ENCODE measurements around the gene MTG2. TPM values are rescaled to one million over a fixed set of nuclear protein-coding genes. Genes with fewer than 3 reads are reported as not detected.
A peak's percentile ranks its signal among the peaks of the same experiment; 100 is the strongest.

The MTG2 gene
- total and polyA plus RNA-seq, 8 donors = 13.6 to 77.9 (median 21.4) TPM

DNA sequence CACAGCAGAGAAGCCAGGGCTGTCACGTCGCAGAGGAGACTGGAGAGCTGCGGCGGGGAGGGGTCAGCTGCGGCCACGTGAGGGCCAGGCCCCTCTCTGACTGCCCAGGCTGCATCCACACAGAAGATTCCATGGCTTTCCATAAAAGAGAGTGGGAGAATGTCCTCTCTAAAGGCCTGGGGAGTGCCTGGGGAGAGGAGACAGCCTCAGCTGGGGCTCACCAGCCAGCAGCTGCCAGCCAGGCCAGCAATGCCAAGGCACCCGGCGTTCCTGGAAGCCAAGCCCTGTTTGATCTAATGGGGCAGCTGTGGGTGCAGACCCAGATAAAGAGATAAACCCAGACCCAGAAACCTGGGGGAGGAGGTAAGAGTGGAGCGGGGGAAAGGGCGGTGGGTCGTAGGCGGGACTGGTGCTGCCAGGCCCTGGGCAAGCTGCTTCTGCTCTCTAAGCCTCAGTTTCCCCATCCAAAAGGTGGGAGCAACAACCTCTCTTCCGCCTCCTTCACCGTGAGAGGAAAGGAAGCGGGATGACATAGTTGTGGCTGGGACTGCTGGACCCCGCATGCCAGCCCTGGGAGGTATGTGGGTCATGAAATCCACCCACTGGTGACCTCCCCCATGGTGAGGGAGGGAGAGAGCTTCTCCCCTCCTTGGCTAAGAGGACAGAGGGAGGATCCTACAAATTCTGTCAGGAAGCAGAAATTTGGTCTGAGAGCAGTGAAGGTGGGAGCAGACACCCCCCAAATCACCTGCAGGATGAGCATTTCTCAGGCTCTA lies 52.4 kb downstream of the MTG2 start:
- Histone ChIP-seq H3K27ac (peak overlapping the region; percentile 22 to 66 (median 54)), H3K27me3 (peaks cover 0 to 54% (median 0%) of the 10 kb centered on the region in 3 donors), H3K36me3 (no peaks in the 10 kb centered on the region), H3K4me3 (no peak overlapping the region), H3K4me1 (peaks cover 30 to 46% (median 38%) of the 10 kb centered on the region in 4 donors), H3K9me3 (no peaks in the 10 kb centered on the region)
- intact Hi-C loops (cut with DNase I; ENCODE audit: low total_unique reads) = no loop called here
- DNase-seq = peak in 1 of 2 donors; percentile 80
- 41 to 63% (median 54%) methylated on average over 16 of the region's 16 CpGs for WGBS, 5 donors
- TF ChIP-seq, protein P1, sequence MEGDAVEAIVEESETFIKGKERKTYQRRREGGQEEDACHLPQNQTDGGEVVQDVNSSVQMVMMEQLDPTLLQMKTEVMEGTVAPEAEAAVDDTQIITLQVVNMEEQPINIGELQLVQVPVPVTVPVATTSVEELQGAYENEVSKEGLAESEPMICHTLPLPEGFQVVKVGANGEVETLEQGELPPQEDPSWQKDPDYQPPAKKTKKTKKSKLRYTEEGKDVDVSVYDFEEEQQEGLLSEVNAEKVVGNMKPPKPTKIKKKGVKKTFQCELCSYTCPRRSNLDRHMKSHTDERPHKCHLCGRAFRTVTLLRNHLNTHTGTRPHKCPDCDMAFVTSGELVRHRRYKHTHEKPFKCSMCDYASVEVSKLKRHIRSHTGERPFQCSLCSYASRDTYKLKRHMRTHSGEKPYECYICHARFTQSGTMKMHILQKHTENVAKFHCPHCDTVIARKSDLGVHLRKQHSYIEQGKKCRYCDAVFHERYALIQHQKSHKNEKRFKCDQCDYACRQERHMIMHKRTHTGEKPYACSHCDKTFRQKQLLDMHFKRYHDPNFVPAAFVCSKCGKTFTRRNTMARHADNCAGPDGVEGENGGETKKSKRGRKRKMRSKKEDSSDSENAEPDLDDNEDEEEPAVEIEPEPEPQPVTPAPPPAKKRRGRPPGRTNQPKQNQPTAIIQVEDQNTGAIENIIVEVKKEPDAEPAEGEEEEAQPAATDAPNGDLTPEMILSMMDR (IDR thresholded peaks at IDR 0.05) = no peak
- TF ChIP-seq POLR2AphosphoS5 (IDR thresholded peaks at IDR 0.05) (no peak), EP300 (IDR thresholded peaks at IDR 0.05) (no peak), POLR2A (IDR thresholded peaks at IDR 0.05) (no peak)

DNA sequence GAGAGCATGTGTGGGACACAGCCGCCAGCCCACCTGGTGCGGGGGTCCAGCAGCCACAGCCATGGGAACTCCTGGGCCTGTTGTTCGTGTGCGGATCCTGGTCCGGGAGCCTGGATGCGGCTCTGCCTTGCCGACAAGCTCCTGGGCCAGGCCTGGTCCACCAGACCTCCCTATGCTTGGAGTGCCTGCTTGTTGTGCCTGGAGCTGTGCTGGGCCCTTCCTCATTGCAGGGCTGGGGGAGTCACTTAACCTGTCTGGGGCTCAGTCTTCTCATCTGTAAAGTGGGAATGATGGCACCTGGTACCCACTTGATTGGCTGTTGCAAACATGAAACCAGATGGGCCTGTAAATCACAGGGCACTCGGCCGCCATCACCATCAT lies 52.9 kb downstream of the MTG2 start:
- TF ChIP-seq EP300 (IDR thresholded peaks at IDR 0.05) = no peak
- TF ChIP-seq, protein P1 (IDR thresholded peaks at IDR 0.05) = no peak
- no peak for TF ChIP-seq POLR2A (IDR thresholded peaks at IDR 0.05)
- TF ChIP-seq POLR2AphosphoS5 (IDR thresholded peaks at IDR 0.05) = no peak
- Histone ChIP-seq H3K9me3 (no peaks in the 10 kb centered on the region), H3K36me3 (no peaks in the 10 kb centered on the region), H3K27ac (peak overlapping the region in 3 of 5 donors; percentile 22 to 66 (median 44)), H3K27me3 (peaks cover 0 to 51% (median 0%) of the 10 kb centered on the region in 3 donors), H3K4me1 (peaks cover 33 to 52% (median 43%) of the 10 kb centered on the region in 4 donors), H3K4me3 (no peak overlapping the region)
- WGBS, 5 donors = 80 to 96% (median 94%) methylated on average over 3 to 9 of the region's 9 CpGs
- intact Hi-C loops (cut with DNase I; ENCODE audit: low total_unique reads) = no loop called here
- no peak for DNase-seq

DNA sequence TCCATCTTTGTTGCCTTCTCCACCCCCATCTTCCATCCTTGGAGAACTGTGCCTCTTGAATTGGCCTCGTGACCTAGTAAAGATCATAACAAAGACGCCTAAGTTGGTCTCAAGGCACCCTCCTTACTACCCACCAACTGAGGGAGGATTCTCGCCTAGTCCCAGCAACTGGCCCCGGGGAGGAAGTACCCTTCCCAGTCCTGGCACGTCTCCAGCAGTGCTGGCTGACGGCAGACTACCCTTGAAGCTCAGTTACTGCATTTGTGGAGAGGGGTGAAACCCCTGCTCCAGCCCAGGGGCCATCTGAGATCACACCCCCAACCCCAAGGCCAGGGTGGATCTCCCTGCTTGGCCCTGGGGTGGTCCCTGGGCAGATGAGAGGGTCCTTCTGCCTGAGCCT lies 53.4 kb downstream of the MTG2 start:
- H3K36me3 ChIP-seq = no peaks in the 10 kb centered on the region
- peaks cover 0 to 47% (median 0%) of the 10 kb centered on the region in 3 donors for H3K27me3 ChIP-seq
- no peak overlapping the region for H3K4me3 ChIP-seq
- TF ChIP-seq POLR2A (IDR thresholded peaks at IDR 0.05) = no peak
- TF ChIP-seq, protein P1 (IDR thresholded peaks at IDR 0.05) = no peak
- no peak for TF ChIP-seq EP300 (IDR thresholded peaks at IDR 0.05)
- TF ChIP-seq POLR2AphosphoS5 (IDR thresholded peaks at IDR 0.05) = no peak
- no peak for DNase-seq
- H3K27ac ChIP-seq = no peak overlapping the region
- WGBS, 5 donors = 59 to 72% (median 67%) methylated on average over 5 to 6 of the region's 6 CpGs
- peaks cover 33 to 56% (median 46%) of the 10 kb centered on the region in 4 donors for H3K4me1 ChIP-seq
- H3K9me3 ChIP-seq = no peaks in the 10 kb centered on the region
- intact Hi-C loops (cut with DNase I; ENCODE audit: low total_unique reads) = no loop called here

GRCh38 chr20:62236766-62237513 lies 54.1 kb downstream of the MTG2 start:
- Histone ChIP-seq H3K27me3 (peaks cover 0 to 39% (median 0%) of the 10 kb centered on the region in 3 donors), H3K36me3 (peaks cover 0 to under 1% (median 0%) of the 10 kb centered on the region in 4 donors), H3K27ac (peak overlapping the region in 2 of 5 donors; percentile 44 to 75), H3K9me3 (no peaks in the 10 kb centered on the region), H3K4me3 (no peak overlapping the region), H3K4me1 (peaks cover 33 to 63% (median 54%) of the 10 kb centered on the region in 4 donors)
- TF ChIP-seq EP300 (IDR thresholded peaks at IDR 0.05) (no peak), POLR2AphosphoS5 (IDR thresholded peaks at IDR 0.05) (no peak), POLR2A (IDR thresholded peaks at IDR 0.05) (no peak)
- TF ChIP-seq, protein P1 (IDR thresholded peaks at IDR 0.05) = no peak
- WGBS, 5 donors = 66 to 80% (median 72%) methylated on average over 25 to 28 of the region's 28 CpGs
- intact Hi-C loops (cut with DNase I; ENCODE audit: low total_unique reads) = no loop called here
- DNase-seq = peak in 1 of 2 donors; percentile 68
